Ishikawa (cell line): ENCODE data around the gene HYAL2.
A peak's percentile ranks its signal among the peaks of the same experiment; 100 is the strongest.

Source experiments
- CEBPB ChIP-seq: IDR thresholded peaks from 2 replicates; pipeline ENCODE4 v1.6.1; 2012
- CREB1 ChIP-seq: IDR thresholded peaks from 2 replicates; pipeline ENCODE4 v1.6.1; 2012; ENCODE audit warnings: low read depth
- EGR1 ChIP-seq: IDR thresholded peaks from 2 replicates; pipeline ENCODE4 v1.6.1; 2012
- EP300 ChIP-seq: IDR thresholded peaks from 2 replicates; pipeline ENCODE4 v1.6.1; 2012; ENCODE audit warnings: borderline replicate concordance
- FOXM1 ChIP-seq: IDR thresholded peaks from 2 replicates; pipeline ENCODE4 v1.6.1; 2012; ENCODE audit warnings: low read depth, borderline replicate concordance
- MAX ChIP-seq: IDR thresholded peaks from 2 replicates; pipeline ENCODE4 v1.6.1; 2012
- NFIC ChIP-seq: IDR thresholded peaks from 2 replicates; pipeline ENCODE4 v1.6.1; 2012
- RAD21 ChIP-seq: IDR thresholded peaks from 2 replicates; pipeline ENCODE4 v1.6.1; 2012; ENCODE audit warnings: low read depth
- REST ChIP-seq: IDR thresholded peaks from 2 replicates; pipeline ENCODE4 v1.6.1; 2012; ENCODE audit warnings: low read depth, mild to moderate bottlenecking
- TAF1 ChIP-seq: IDR thresholded peaks from 2 replicates; pipeline ENCODE4 v1.6.1; 2012; ENCODE audit warnings: low read depth, mild to moderate bottlenecking
- TCF12 ChIP-seq: IDR thresholded peaks from 2 replicates; pipeline ENCODE4 v1.6.1; 2012; ENCODE audit warnings: low read depth
- TEAD4 ChIP-seq: IDR thresholded peaks from 2 replicates; pipeline ENCODE4 v1.6.1; 2012
- USF1 ChIP-seq: IDR thresholded peaks from 2 replicates; pipeline ENCODE4 v1.6.1; 2012
- YY1 ChIP-seq: IDR thresholded peaks from 2 replicates; pipeline ENCODE4 v1.6.1; 2012; ENCODE audit warnings: low read depth
- ZBTB7A ChIP-seq: IDR thresholded peaks from 2 replicates; pipeline ENCODE4 v1.6.1; 2012; ENCODE audit warnings: low read depth

The HYAL2 gene

GRCh38 chr3:50337175-50337861, 14.8 kb upstream of the HYAL2 start:
- TF ChIP-seq RAD21 = no peak
- TF ChIP-seq ZBTB7A = peak; percentile 28; the same call in 1 of the 2 replicates
- TF ChIP-seq TAF1 = peak; percentile 73
- no peak for TF ChIP-seq CEBPB
- no peak for TF ChIP-seq USF1
- TF ChIP-seq REST = no peak
- TF ChIP-seq TEAD4 = 0 out of 2 replicates have a peak, but pooled peaks have one; percentile 7
- no peak; the same call in 1 of the 2 replicates for TF ChIP-seq TCF12
- TF ChIP-seq EP300 = no peak
- TF ChIP-seq YY1 = no peak; the same call in 1 of the 2 replicates
- peak; percentile 94 for TF ChIP-seq MAX
- TF ChIP-seq CREB1 = no peak; the same call in none of the 2 replicates
- TF ChIP-seq FOXM1 = 0 out of 2 replicates have a peak, but pooled peaks have one; percentile 18
- peak; percentile 87 for TF ChIP-seq EGR1
- TF ChIP-seq NFIC = 0 out of 2 replicates have a peak, but pooled peaks have one; percentile 10

GRCh38 chr3:50336452-50337174, 14.1 kb upstream of the HYAL2 start:
- TF ChIP-seq TAF1 = no peak
- no peak for TF ChIP-seq EGR1
- no peak; the same call in 1 of the 2 replicates for TF ChIP-seq CEBPB
- no peak for TF ChIP-seq NFIC
- TF ChIP-seq USF1 = no peak
- no peak for TF ChIP-seq TEAD4
- no peak for TF ChIP-seq YY1
- no peak for TF ChIP-seq RAD21
- TF ChIP-seq EP300 = no peak
- no peak for TF ChIP-seq ZBTB7A

GRCh38 chr3:50334339-50335075, 12.0 kb upstream of the HYAL2 start:
- TF ChIP-seq RAD21 (no peak), CREB1 (no peak), TEAD4 (no peak), TAF1 (no peak), YY1 (no peak), TCF12 (no peak), MAX (no peak), CEBPB (no peak)

- TF ChIP-seq TCF12 (no peak), RAD21 (no peak), EGR1 (no peak), YY1 (no peak), EP300 (no peak), FOXM1 (no peak), CEBPB (no peak), USF1 (no peak), MAX (no peak), TAF1 (no peak)
Measured at GRCh38 chr3:50333744-50334328, 11.3 kb upstream of the HYAL2 start.

GRCh38 chr3:50331364-50331907, 8.9 kb upstream of the HYAL2 start:
- no peak for TF ChIP-seq ZBTB7A
- no peak for TF ChIP-seq REST
- TF ChIP-seq YY1 = no peak
- TF ChIP-seq RAD21 = no peak
- TF ChIP-seq TEAD4 = no peak
- no peak for TF ChIP-seq TCF12
- no peak for TF ChIP-seq MAX
- TF ChIP-seq CREB1 = no peak
- no peak for TF ChIP-seq CEBPB
- TF ChIP-seq NFIC = no peak
- no peak for TF ChIP-seq EGR1
- no peak for TF ChIP-seq USF1
- no peak for TF ChIP-seq EP300
- no peak for TF ChIP-seq FOXM1
